Stimulated activated CD8-positive, alpha-beta memory T cell treated with anti-CD3 and anti-CD28 coated beads, Interleukin-7, amount 100 ng/mL, for 48 hours (primary cell): ENCODE data around the gene POLG.

ENCODE experiments used
- DNase-seq, 2 donors: peaks; one replicate each; pipeline ENCODE4 v3.0.0-alpha.2; 2020; ENCODE audit warnings: low read depth in 1 of 2; ENCODE audit errors: extremely low read depth in 1 of 2

POLG gene

DNA sequence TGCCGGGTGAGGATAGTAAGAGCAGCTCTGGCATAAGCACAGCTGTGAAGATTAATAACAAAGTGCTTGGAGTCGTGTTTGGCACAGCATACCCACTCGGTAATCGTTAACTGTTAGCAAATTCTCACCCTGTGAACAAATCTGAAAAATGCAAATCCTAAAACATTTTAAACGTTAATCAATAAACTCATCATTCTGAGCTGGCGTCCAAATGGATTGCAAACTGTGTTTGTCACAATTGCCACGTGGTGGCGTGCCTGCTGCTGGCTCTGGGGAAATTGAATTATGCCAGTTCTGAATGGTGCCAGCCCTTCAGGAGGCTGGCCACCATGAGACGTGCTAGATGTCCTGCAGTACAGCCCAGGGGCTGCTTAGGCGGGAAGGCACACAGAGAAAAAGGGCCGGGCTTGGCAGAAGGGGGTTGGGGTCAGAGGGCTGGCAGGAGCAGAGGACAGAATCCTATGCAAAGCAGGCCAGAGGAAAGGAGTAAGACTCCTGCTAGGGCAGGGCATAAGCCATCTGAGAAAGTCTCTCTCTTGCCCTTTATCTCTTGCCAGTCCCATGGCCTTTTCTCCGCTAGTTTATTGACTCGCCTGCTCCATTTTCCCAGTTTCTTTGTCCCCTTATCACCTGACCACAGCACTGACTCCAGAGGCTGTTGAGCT lies 22.1 kb upstream of the POLG start:
- no peak for DNase-seq

DNA sequence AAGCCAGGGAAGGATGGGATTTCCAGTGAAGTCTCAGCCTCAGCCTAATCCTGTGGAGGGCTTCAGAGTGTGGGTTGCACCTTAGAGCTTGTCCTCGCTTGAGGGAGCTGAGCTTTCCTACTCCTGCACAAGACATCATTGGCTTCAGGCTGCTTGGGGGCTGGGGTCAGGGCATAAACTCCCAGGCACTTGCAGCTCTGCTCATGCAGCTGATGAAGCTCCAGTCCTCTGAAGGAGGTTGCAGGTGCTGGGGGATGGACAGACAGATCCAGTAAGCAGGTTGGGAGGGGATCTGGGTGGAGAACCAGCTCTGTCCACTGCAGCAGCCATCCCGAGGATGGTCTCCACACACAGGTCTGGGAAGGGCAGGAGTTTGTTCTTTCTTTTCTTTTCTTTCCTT lies 19.4 kb upstream of the POLG start:
- no peak for DNase-seq

DNA sequence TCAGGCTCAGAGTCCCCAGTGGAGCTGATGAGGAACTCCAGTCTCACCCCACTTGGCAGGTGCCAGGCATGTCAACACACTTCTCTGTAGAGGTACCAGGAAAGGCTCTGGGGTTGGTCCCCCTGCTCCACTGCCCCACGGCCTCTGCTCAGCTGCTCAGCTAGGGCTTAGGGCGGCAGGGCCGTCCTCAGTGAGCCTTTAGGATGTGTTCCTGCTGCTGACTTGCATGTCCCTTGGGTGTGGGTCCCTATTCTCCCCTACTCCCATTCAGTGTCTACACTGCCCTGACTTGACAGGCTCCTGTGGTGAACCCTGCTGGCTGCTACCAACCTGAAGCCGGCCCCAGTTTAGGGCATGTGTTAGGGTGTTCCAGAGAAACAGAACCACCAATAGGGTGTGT lies 17.9 kb upstream of the POLG start:
- DNase-seq = no peak

DNA sequence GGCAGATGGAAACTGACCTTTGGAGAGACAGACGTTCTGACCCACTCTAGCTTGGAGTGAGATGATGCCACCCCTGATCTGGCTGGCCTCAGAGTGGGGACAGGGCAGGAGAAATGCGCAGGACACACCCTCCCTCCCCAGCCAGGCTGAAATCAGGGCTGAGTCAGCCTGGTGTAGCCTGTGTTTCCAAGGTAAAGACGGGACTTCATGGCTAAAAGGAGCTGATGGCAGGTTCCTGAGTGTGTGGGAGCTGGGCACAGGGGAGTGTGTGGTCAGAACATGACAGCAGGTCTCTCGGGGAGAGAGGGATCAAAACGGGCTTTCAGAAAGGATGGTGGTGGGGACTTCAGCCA lies 14.6 kb upstream of the POLG start:
- no peak for DNase-seq

DNA sequence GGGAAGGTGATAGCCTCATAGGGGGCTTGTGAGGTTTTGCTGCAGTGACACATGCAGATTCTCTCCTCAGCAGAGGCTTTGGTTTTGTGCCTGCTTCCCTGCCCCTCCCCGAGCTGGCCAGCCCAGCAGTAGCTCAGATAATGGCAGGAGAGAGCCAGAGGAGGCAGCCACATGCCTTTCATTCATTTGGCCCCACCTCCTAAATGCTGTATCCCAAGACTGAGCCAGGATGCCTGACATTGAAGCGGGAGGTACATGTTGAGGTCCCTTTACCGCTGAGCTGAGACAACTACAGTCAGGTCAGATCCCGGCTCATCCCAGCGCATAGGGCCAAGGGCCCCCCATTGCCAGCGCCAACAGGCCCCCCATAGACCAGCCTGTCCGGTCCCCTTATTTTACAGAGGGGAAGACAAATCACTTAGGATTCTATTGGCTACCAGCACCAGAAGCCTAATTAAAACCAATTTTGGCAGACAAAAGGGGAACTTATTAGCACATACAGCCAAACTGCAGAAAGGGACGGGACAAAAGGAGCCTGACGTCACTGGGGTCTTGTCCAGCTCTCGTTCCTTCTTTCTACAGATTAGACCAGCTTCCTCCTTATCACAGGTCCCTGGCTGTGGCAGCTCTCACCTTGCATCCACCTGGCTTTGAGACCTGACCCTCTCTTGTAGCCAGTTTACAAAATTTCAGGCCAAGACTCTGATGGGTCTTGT lies 12.1 kb upstream of the POLG start:
- DNase-seq = no peak

DNA sequence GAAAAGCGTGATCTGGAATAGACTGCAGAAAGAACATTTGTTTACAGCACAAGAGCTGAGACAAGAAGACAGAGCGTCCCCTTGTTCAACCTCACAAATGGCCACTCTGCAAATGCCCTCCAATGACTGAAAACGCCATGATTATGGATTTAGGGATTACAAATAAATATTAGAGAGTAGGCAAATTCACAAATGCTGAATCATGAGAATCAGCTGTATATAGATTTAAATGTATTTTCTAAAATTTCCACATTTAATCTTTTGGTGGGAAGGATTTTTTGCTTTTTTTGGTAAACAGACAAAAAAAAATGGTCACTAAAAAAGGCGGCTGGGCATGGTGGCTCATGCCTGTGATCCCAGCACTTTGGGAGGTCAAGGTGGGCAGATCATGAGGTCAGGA lies 10.6 kb upstream of the POLG start:
- DNase-seq = no peak

DNA sequence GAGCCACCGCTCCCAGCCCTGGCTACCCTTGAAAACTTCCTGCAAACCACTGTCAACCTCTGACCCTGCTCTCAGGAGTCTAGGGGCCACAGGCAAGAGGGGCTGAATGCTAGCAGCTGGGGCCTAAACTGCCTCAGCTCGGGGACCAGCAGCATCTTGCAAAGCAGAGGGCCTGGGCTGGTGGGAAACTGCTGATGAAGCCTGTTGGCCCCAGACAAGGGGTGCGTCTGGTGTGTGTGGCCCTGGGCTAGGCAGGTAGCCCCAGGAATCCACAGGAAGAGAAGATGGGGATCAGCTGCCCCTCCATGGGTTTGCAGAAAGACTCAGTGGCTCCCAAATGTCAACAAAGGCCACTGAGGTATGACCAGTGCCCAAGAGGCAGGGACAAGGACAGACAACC lies 8.2 kb upstream of the POLG start:
- DNase-seq = no peak

DNA sequence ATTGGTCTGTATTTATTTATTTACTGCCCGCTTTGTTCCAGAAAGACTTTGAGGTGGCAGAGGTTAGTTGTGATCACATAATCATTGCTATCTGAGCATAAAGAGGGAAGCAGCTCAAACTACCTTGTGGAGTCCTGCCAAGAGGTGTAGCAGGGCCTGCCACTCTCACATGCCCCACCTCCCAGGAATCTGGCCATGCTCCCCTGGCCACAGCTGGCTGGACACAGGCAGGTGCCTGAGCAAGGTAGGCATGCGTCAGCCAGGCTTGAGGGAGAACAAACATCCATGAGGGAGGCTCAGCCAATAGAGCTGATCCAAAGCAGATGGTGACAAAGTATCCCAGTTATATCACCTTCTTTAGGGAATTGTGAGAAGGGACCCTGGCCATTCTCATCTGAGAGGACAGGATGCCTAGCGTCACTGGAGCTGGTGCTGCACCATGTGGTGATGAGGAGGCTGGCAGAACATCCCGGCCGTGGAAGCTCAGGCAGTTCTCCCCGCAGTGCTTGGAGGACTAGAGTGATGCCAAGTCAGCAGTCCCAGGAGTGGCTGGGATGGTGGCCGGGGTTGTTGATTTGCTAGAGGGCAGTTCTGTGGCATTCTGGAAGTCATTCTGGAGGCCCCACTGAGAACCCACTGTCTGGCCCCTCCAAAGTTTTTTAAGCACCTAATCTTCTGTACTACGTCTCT lies 6.8 kb upstream of the POLG start:
- DNase-seq = no peak

DNA sequence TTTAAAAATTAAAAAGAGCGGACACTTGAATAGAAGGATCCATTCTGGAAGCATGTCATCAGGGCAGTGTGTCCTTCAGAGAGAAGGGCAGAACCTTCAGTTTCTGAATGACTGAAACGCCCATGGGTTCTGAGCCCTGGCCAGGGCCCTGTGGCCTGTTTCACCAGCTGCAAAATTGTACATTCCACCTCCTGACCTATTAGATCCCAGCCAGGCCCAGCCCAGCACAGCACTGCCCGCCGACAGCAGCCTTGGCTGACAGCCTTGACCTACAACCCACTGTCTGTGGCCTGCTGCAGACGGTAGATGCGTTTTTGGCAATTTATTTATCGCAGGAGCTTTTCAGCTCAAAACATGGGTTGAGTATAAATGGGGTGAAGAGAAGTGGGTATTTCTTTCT lies 5.9 kb upstream of the POLG start:
- no peak for DNase-seq

DNA sequence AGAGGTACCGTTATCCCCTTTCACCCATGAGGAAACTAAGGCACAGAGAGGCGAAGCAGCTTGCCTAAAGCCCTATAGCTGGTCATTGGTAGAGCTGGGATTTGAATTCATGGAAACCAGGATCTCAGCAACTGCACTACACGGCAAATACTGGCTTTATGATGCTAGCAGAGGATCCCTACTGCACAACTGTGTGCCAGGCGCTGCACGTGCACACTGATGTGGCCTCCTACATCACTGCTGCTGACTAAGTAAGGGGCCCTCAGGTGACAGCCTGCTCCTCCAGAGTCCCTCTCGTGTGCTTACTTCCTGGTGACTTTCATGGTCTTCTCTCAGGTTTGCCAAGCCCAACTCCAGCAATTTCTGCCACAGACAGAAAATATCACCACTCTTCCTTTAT lies 3.4 kb upstream of the POLG start:
- DNase-seq = no peak

DNA sequence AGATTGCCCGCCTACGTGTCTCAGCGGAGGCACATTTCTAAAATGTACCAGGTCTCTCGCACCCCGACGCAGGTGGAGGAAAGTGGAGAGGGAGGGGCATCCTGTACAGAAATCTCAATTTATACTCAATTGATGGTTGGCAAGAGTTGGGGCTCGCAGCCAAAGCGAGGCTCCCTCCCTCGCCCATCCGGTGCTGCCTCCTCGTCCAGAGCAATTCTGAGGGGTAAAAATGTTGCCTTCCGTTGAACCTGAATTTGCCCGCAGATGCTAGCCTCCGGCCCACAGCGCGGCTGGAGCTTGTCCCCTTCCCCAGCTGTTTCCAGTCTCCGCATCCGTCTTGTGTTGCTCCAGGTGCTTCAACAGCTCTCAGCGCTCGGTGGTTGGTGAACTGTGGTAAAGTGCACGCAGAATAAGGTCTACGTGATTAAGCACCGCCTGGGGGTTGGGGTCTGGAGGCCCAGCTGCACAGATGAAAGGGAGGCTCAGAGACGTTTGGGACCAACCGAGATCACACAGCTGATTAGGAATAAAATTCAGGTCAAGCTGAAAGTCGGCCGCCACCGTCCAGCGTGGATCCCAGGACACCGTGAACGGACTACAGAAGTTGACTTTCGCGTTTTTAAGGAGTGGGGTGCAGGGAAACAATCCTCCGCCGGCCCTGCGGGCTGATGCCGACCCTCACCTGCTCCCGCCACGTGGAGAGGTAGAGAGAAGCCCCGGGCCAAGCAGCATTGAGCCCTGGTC lies 846 bp upstream of the POLG start:
- no peak for DNase-seq

DNA sequence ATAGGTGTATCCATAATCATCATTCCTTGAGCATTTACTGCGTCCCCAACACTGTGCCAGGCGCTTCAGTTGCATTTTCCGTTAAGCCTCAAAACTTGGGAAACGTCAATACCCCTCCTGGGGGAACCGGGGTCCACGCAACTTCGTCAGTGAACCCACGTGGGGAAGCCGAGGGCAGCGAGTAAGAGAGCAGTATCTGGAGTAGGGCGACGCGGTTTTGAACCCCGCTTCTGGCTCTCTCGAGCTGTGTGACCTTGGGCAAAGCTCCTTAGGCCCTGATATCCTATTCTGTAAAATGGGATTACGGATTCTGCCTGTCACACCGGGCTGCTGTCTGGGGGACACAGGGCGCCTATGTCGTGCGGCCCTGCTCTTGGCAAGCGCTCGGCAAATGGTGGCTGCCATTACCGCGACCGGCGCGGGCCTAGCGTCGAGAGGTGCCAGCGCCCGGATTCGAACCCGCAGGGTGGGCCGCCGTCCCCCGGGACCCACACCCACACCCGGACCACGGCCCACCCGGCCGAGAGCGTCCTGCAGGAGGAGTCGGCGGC lies 590 bp downstream of the POLG start:
- no peak for DNase-seq

DNA sequence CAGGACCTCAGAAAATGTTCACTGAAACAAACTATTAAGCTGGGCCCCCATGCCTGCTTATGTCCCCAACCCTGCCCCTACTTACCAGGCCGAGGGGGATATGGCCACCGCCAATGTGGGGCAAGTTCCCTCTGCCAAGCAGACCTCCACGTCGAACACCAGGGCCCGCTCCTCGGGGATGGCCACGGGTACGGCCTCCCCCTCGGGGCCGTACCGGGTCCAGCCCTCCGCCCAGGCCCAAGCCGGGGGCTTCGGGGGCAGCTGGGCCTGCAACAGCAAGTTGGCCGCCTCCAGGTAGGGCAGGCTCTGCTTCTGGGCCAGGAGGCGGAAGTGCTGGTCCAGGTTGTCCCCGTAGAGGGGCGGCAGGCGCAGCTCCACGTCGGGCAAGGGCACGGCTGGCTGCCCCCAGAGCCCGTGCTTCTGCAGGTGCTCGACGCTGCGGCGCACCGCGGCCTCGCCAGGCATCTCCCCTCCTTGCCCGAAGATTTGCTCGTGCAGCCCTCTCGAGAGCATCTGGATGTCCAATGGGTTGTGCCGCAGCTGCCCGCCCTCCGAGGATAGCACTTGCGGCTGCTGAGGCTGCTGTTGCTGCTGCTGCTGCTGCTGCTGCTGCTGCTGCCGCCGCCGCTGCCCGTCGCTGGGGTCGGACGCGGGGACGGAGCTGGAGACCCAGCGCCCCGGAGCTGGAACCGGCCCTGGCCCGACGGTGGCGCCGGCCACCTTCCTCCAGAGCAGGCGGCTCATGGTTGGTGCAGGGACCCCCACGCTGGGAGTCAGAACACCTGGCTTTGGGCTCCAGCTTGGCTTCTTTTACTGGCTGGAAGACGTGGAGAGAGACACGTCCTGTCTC lies 1.4 kb downstream of the POLG start:
- no peak for DNase-seq

DNA sequence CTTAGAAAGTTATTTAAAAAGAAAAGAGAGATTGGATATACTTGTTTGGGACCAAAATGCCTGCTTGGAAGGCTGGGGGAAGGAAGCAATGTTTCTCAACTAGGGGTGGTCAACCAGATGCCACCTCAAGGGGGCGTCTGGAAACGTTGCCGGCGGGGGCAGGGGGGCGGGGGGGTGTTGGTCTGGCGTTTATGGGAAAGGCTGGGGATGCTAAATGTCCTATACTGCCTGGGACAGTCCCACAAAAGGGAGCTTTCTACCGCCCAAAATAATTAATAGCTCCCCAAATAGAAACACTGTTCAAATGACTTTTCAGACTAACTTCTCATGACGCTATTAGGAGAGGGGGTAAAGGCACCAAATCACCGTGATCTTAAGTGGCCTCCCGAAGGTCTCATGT lies 2.2 kb downstream of the POLG start:
- DNase-seq = no peak

DNA sequence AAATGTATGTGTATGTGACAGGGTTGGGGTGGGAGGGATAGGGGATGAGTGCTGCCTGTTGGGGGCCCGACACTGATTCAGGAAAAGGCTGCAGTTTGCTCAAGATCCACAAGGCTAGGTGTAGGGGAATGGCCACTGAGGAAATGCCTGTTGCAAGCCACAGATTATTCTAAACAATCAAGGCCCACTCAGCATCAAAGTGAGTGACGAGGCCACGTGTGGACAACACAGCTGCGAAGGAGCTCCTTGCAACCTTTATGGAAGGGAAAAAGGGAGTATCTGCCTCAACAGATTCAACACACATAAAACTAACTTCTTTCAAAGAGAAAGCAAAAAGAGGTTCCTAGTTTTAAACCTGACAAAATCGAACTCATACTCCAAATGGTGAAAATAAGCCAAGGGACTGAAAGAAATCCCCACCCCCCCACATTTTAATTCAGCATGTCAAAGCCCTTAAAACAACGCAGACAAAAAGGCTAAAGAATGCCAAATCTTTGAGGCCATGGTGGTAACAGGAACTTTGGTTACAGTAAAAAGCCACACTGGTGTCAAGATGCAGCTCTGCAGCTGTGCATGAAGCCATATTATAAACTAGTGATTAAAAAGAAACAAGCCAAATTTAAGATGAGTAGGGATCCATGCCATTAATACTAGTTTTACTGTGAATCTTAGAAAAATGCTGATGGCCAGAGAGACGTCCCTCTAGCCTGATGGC lies 3.6 kb downstream of the POLG start:
- no peak for DNase-seq

DNA sequence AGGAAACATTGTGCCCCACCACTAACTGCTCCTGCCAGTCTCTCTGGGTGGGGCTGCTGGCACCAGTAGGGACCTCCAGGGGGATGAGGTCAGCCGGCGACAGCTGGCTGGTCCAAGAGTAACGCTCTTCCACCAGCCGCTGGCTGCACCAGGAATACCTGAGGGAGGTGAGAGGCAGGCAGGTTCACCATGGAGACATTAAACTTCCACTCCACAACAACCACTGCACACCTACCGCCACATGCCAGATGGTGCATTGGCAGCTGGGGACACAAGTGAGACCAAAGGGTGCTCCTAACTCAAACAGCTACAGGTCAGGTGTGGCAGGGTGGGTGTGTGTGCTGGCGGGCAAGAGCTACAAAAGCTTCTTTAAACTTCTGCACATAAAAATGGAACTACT lies 4.5 kb downstream of the POLG start:
- DNase-seq = no peak

DNA sequence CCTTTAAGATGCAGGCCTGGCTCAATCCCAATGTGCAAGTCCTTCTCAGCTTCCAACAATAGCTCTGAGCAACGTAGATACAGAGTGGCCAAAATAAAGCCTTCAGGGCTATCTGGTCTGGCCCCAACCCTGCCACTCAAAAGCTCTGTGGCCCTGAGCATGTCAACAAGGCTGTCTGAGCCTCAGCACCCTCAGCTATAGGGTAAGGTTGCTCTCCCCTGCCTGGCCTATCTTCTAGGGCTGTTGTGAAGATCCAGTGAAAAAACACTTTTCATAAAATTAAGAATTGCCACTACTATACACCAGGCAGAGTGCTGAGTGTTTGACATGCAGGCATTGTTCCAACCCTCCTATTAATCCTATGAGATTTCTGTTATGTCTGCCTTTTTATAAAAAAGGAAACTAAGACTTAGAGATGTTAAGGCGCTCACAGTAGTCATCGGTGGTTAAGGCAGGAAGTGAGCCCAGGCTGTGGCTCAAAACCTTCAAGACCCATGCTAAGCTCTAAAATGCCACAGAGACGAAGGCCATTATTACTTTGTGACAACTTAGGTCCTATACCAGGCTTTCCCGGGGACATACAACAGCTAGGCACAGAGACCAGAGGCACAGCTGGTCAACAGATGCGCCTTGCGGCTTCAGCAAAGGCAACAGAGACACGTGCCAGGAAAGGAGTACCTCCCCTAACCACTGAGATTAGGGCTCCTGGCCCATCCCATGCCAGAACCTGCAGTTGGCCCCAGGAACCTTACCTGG lies 5.1 kb downstream of the POLG start:
- DNase-seq = no peak

DNA sequence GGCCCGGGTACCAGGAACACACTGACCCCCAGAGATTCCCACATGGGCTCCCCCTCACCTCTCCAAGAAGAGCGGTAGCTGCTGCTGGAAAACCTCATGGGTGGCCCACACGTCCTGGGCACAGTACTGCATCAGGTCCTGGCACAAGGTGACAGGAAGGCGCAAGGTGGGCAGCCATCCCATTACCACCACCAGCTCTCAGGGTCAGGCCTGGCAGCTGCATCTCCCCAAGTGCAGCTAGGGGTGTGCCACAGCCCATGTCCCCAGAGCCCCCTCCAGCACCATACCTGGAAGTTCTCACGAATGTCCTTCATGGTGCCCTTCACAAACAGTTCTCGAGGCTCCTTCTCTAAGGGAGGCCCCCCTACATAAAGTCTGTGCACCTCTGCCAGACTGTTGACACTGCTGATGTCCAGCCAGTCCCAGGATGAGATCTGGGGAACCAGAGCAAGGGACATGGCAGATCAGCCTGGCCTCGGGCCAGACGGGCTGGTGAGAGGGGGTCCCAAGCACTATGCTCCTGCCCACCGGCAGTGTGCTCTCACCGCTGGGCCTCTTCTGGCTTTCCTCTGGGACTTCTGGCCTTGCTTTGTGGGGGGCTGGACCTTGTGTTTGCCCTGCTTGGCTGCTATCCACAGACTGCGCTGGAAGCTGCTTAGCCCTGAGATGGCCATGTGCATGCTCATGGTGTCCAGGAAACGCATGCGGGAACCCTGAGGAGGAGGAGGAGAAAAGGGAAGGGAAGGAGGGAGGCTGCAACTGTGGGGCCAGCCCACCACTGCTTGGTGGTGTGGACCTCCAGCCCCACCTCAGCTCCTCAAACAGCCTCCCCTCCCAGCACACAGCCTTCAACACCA lies 6.0 kb downstream of the POLG start:
- no peak for DNase-seq
